Stimulated activated CD4-positive, alpha-beta T cell treated with anti-CD3 and anti-CD28 coated beads, TNF-alpha, amount 100 ng/mL, for 4 hours (primary cell): ENCODE measurements around the gene CCDC97.
"Not testable (repeated sequence)": the region's sequence is repeated elsewhere in the genome, so short reads cannot be mapped to it uniquely, and the experiment has no call there.

Experiments
- DNase-seq, 3 experiments: peaks; one replicate each; pipeline ENCODE4 v3.0.0-alpha.2; 2020; ENCODE audit warnings: low read depth in 3 of 3

Gene CCDC97

GRCh38 chr19:41364524-41365391 is 54.8 kb downstream of the CCDC97 start:
- DNase-seq, result no peak

DNA sequence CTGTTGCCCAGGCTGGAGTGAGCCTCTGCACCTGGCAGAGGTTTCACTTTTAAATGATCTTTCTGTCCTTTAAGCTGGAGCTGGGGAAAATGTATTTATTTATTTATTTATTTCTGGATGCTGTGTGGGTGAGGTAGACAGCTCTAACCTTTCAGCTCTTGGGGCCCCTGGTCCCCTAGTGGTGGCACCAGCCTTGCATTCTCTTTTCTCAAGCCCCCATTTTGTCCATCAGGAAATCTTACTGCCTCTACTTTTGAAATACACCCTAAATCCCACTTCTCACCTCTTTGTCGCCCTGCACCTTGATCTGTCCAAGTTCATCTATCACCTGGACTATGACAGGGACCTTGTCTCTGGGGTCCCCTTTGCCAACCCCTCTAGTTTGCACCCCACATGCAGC is 56.1 kb downstream of the CCDC97 start:
- DNase-seq, result no peak

DNA sequence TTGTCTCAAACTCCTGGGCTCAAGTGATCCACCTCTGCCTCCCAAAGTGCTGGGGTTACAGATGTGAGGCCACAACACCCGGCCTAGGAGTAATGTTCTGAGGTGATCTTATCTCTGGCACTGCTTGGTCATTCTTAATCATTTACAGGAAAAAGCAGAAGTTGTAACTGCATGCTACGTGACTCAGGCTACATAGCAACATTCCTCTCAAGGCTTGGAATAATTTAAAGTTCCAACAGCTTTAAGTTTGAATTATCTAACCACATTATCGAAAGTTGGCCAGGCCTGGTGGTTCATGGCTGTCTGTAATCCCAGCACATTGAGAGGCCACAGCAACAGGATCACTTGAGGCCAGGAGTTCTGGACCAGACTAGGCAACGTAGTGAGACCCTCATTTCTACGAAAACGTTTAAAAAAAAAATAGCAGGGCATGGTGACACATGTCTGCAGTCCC is 57.9 kb downstream of the CCDC97 start:
- no peak for DNase-seq

DNA sequence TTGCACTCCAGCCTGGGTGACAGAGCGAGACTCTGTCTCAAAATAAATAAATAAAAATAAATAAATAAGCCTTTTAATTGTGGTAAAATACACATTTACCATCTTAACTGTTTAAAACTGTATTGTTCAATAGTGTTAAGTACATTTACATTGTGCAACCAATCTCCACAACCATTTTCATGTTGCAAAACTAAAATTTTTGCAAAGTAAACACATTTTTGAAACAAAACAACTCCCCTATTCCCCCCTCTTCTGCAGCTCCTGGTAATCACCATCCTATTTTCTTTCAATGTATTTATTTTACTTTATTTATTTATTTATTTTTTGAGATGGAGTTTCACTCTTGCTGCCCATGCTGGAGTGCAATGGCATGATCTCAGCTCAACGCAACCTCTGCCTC is 59.8 kb downstream of the CCDC97 start:
- no peak for DNase-seq

DNA sequence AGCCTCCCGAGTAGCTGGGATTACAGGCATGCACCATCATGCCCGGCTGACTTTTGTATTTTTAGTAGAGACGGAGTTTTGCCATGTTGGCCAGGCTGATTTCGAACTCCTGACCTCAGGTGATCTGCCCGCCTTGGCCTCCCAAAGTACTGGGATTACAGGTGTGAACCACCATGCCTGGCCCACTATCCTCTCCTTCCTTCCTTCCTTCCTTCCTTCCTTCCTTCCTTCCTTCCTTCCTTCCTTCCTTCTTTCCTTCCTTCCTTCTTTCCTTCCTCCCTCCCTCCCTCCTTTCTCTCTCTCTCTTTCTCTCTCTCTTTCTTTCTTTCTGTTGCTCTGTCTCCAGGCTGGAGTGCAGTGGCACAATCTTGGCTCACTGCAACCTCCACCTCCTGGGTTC is 61.1 kb downstream of the CCDC97 start:
- not testable (repeated sequence) for DNase-seq

- no peak for DNase-seq
These were observed 61.6 kb downstream of the CCDC97 start for GRCh38 chr19:41371541-41371940.

DNA sequence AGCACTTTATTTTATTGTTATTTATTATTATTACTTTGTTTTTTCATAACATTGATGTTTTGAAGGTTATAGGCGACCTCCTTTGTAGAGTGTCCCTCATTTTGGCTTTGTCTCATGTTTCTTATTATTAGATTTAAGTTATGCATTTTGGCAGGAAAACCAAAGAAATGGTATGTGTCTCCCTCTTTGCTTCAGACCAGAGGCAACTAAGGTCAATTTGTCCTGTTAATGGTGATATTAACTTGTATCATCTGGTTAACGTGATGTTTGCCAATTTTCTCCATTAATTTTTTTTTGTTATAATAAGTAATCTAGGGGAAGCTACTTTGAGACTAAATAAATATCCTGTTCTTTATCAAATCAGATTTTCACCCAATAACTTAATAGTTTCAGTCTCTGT is 62.5 kb downstream of the CCDC97 start:
- DNase-seq, result no peak

DNA sequence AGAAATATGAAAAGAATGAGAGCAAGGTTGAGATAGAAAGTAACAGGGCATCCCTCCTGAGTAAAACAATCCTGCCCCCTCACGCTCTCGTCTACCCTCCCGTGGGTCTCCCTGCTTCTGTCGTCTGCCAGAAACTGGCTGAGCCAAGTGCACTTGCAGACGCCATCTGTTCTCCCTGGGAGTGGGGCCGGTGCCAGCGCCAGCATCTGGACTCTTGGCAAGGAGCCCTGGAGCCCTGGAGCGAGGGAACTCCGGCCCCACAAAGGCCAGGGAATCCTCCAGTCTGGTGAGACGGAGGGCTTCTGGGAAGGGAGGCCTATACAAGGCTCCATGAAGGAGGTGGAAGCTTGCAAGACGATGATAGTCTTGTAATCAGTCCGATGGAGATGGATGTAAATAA is 64.0 kb downstream of the CCDC97 start:
- no peak for DNase-seq
